ENCODE data around the gene ZBTB16.

The ZBTB16 gene

GRCh38 chr11:114158886-114159285 is 99.4 kb downstream of the ZBTB16 start:
- Mint-ChIP-seq H3K27ac (peak overlapping the region; percentile 84), H3K4me3 (peak overlapping the region; percentile 62), H3K36me3 (peaks cover 69% of the 10 kb centered on the region), H3K4me1 (peaks cover 92% of the 10 kb centered on the region), H3K9me3 (no peaks in the 10 kb centered on the region)
- no peak for ATAC-seq
- DNase-seq (ENCODE audit: low spot score in 2 of 2) = no peak

GRCh38 chr11:114159320-114159719 is 99.8 kb downstream of the ZBTB16 start:
- no peak for DNase-seq (ENCODE audit: low spot score in 2 of 2)
- Mint-ChIP-seq H3K36me3 (peaks cover 70% of the 10 kb centered on the region), H3K4me3 (peak overlapping the region; percentile 62), H3K27ac (peak overlapping the region; percentile 84), H3K4me1 (peaks cover 94% of the 10 kb centered on the region), H3K9me3 (no peaks in the 10 kb centered on the region)
- peak; percentile 41 for ATAC-seq

- ATAC-seq (peak; percentile 87), DNase-seq (ENCODE audit: low spot score in 2 of 2) (peak; percentile 84 to 91)
- peak overlapping the region; percentile 62 for H3K4me3 Mint-ChIP-seq
- H3K9me3 Mint-ChIP-seq = no peaks in the 10 kb centered on the region
- peaks cover 70% of the 10 kb centered on the region for H3K36me3 Mint-ChIP-seq
- H3K4me1 Mint-ChIP-seq = peaks cover 94% of the 10 kb centered on the region
- H3K27ac Mint-ChIP-seq = peak overlapping the region; percentile 84
Measured at GRCh38 chr11:114159802-114160632, 100.5 kb downstream of the ZBTB16 start.

- peak overlapping the region; percentile 84 for H3K27ac Mint-ChIP-seq
- peaks cover 66% of the 10 kb centered on the region for H3K36me3 Mint-ChIP-seq
- peaks cover 96% of the 10 kb centered on the region for H3K4me1 Mint-ChIP-seq
- H3K9me3 Mint-ChIP-seq = no peaks in the 10 kb centered on the region
- ATAC-seq (peak; percentile 64), DNase-seq (ENCODE audit: low spot score in 2 of 2) (no peak)
- H3K4me3 Mint-ChIP-seq = peak overlapping the region; percentile 62
Measured at GRCh38 chr11:114160894-114161293, 101.4 kb downstream of the ZBTB16 start.

GRCh38 chr11:114161486-114162250 is 102.2 kb downstream of the ZBTB16 start:
- Mint-ChIP-seq H3K4me3 (no peak overlapping the region), H3K36me3 (peaks cover 59% of the 10 kb centered on the region), H3K9me3 (no peaks in the 10 kb centered on the region), H3K27ac (peak overlapping the region; percentile 26), H3K4me1 (peaks cover 96% of the 10 kb centered on the region)
- ATAC-seq = no peak
- DNase-seq (ENCODE audit: low spot score in 2 of 2) = no peak

GRCh38 chr11:114162719-114163123 is 103.2 kb downstream of the ZBTB16 start:
- ATAC-seq (no peak), DNase-seq (ENCODE audit: low spot score in 2 of 2) (no peak)
- Mint-ChIP-seq H3K36me3 (peaks cover 56% of the 10 kb centered on the region), H3K4me1 (peaks cover 96% of the 10 kb centered on the region), H3K4me3 (no peak overlapping the region), H3K27ac (peak overlapping the region; percentile 45), H3K9me3 (no peaks in the 10 kb centered on the region)

GRCh38 chr11:114163229-114163631 is 103.7 kb downstream of the ZBTB16 start:
- Mint-ChIP-seq H3K4me1 (peaks cover 96% of the 10 kb centered on the region), H3K4me3 (no peak overlapping the region), H3K36me3 (peaks cover 52% of the 10 kb centered on the region), H3K9me3 (no peaks in the 10 kb centered on the region), H3K27ac (peak overlapping the region; percentile 45)
- DNase-seq (ENCODE audit: low spot score in 2 of 2) (no peak), ATAC-seq (no peak)

GRCh38 chr11:114163830-114164401 is 104.4 kb downstream of the ZBTB16 start:
- Mint-ChIP-seq H3K36me3 (peaks cover 52% of the 10 kb centered on the region), H3K4me1 (peaks cover 96% of the 10 kb centered on the region), H3K9me3 (no peaks in the 10 kb centered on the region), H3K4me3 (no peak overlapping the region), H3K27ac (peak overlapping the region; percentile 45)
- ATAC-seq = no peak
- no peak for DNase-seq (ENCODE audit: low spot score in 2 of 2)

GRCh38 chr11:114164546-114164945 is 105.0 kb downstream of the ZBTB16 start:
- Mint-ChIP-seq H3K27ac (peak overlapping the region; percentile 55), H3K4me3 (no peak overlapping the region), H3K36me3 (peaks cover 52% of the 10 kb centered on the region), H3K9me3 (no peaks in the 10 kb centered on the region), H3K4me1 (peaks cover 96% of the 10 kb centered on the region)
- DNase-seq (ENCODE audit: low spot score in 2 of 2) = no peak
- no peak for ATAC-seq

- peak overlapping the region; percentile 55 for H3K27ac Mint-ChIP-seq
- DNase-seq (ENCODE audit: low spot score in 2 of 2) (no peak), ATAC-seq (no peak)
- peaks cover 94% of the 10 kb centered on the region for H3K4me1 Mint-ChIP-seq
- peaks cover 46% of the 10 kb centered on the region for H3K36me3 Mint-ChIP-seq
- no peaks in the 10 kb centered on the region for H3K9me3 Mint-ChIP-seq
- no peak overlapping the region for H3K4me3 Mint-ChIP-seq
Measured at GRCh38 chr11:114165326-114166230, 106.1 kb downstream of the ZBTB16 start.

GRCh38 chr11:114166362-114166761 is 106.9 kb downstream of the ZBTB16 start:
- Mint-ChIP-seq H3K36me3 (peaks cover 45% of the 10 kb centered on the region), H3K4me1 (peaks cover 91% of the 10 kb centered on the region), H3K27ac (peak overlapping the region; percentile 82), H3K9me3 (no peaks in the 10 kb centered on the region), H3K4me3 (peak overlapping the region; percentile 51)
- DNase-seq (ENCODE audit: low spot score in 2 of 2) (no peak), ATAC-seq (no peak)

- Mint-ChIP-seq H3K27ac (peak overlapping the region; percentile 82), H3K9me3 (no peaks in the 10 kb centered on the region), H3K36me3 (peaks cover 46% of the 10 kb centered on the region), H3K4me1 (peaks cover 91% of the 10 kb centered on the region), H3K4me3 (peak overlapping the region; percentile 51)
- no peak for DNase-seq (ENCODE audit: low spot score in 2 of 2)
- peak; percentile 74 for ATAC-seq
Measured at GRCh38 chr11:114166897-114167323, 107.4 kb downstream of the ZBTB16 start.

- Mint-ChIP-seq H3K36me3 (peaks cover 42% of the 10 kb centered on the region), H3K27ac (peak overlapping the region; percentile 82), H3K4me3 (peak overlapping the region; percentile 51), H3K4me1 (peaks cover 94% of the 10 kb centered on the region), H3K9me3 (no peaks in the 10 kb centered on the region)
- DNase-seq (ENCODE audit: low spot score in 2 of 2) = no peak
- no peak for ATAC-seq
Measured at GRCh38 chr11:114167355-114167754, 107.8 kb downstream of the ZBTB16 start.

GRCh38 chr11:114167771-114168448 is 108.4 kb downstream of the ZBTB16 start:
- H3K4me1 Mint-ChIP-seq = peaks cover 94% of the 10 kb centered on the region
- H3K36me3 Mint-ChIP-seq = peaks cover 42% of the 10 kb centered on the region
- H3K4me3 Mint-ChIP-seq = peak overlapping the region; percentile 51
- DNase-seq (ENCODE audit: low spot score in 2 of 2) (no peak), ATAC-seq (no peak)
- H3K27ac Mint-ChIP-seq = peak overlapping the region; percentile 82
- no peaks in the 10 kb centered on the region for H3K9me3 Mint-ChIP-seq

Measured in stimulated activated effector memory CD8-positive, alpha-beta T cell treated with anti-CD3 and anti-CD28 coated beads, Interleukin-12 subunit alpha, Interleukin-12 subunit beta, amount 100 ng/mL, for 72 hours (primary cell).